GM18520 (cell line): ENCODE results near the gene LRRTM3.

Experiments used
- ATAC-seq: cut with Tn5 transposase; IDR thresholded peaks from one replicate; pipeline ENCODE4 v1.9.1; 2021; ENCODE audit not compliant: unreplicated experiment

Gene LRRTM3

DNA sequence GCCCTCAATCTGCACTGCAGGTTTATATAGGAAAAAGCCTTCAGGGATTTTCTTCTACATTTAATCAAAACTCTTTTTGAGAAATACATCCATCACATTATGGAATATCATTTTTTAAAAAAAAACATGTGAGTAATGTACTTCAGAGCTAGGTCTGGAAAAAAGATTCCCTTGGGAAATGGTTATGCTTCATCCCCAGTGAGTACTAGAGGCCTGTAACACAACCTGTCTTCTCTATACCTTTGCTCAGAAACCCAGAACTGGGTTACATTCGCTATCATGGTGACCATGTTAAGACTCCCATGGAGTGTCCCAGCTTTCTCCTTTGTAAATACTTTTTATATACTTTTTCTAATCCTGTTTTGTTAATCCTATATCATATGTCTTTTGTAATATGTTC is 186.9 kb downstream of the LRRTM3 start:
- ATAC-seq = no peak

DNA sequence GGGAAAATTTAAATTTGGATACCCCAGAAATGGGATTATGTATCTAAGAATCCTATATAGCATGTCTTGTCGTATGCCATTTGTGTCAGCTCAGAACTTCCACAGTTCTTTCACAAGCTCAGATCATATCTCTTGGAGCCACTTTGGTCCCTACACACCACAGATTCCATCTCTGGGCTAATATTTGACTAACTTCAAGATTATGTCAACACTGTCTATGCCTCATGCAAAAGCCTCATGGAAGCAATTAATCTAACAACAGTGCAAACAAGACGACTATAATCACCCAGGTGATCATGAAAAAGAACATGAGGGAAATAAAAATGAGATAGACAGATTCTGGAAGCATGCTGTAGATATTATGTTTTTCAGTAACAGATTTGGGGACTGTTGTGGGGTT is 189.1 kb downstream of the LRRTM3 start:
- ATAC-seq = no peak

DNA sequence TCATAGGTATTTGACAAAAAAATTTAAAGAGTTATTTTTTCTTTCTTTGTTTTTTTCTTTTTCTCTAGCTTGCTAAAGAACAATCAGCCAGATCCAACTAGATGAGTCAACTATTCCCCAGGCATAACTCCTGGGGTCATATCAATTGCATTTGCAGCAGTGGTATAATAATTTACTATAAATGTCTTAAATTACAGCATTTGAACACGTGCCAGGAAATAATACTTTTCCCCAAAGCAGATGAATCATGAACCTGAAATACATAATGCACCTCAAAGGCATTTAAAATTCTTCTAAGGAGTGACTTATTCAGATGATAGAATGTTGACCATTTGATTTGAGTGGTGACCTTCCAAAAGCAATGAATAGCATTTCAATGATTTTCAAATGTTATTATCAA is 190.1 kb downstream of the LRRTM3 start:
- ATAC-seq = no peak

DNA sequence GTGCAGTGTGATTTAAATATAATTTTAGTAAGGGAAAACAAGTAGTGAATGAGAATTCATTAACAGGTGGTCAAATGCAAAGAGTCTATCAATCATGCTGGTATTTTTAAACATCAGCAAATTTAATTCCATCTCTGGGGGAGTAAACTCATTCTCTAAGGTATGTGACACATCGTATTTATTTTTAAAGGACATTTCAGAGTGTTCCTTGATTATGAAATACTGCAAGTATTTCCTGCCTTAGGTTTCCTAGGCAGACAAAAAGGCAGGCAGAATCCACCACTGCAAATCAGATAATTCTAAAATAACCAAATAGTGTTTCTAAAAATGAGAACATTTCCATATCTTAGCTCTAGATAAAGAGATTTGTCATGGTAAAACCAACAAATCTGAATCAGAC is 193.8 kb downstream of the LRRTM3 start:
- ATAC-seq = no peak

DNA sequence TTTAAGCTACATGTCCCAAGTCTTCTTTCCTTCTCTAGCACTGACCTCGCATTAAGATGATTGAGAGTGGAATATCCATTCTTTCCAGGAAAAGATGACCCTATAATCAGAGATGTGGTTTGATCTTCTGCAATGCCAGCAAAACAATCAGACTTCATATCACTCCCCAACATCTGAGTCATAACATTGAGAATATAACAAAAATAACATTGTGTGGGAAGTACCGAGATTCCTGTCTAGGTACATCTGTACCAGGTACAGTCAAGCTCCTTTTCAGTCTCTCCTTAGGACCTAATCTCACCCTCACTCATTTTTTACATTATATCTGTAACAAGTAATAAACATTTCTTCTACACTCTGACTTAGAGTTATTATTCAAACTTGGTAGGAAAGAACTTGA is 201.6 kb downstream of the LRRTM3 start:
- no peak for ATAC-seq

DNA sequence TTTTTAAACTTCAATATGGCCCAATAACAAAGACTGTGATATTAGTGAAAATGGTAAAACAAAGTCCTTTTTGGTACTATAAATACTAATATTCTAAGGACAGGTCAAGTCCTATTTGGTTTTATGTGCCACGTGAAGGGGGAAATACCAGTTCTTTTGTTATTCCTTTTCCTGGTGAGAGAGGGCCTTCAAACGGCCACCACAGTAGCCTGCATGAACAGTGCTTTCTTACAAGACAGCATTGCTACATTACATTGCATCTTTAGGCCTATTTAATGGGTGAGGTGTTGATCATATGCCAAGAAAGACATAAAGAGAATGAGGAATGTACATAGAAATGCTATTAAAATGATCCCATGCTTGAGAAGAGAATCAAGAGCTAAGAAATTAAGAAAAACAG is 214.8 kb downstream of the LRRTM3 start:
- no peak for ATAC-seq

DNA sequence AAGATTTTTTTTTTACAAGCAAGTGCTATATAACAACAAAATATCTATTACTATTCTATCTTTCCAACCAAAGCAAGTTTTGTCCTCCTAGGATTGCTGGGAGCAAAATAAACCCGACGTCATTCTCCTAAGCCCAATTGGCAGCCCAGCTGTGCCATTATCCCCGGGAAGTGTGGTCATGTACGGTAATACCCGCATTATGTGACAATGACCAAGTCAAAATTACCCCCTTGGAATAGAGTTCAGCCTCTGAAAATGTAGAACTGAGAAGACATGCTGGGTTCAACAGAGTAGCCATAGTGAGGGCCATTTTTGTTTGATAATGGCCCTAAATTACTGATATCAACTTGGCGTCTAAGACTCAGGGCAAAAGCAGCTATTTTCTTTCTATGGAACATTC is 215.5 kb downstream of the LRRTM3 start:
- ATAC-seq = no peak

DNA sequence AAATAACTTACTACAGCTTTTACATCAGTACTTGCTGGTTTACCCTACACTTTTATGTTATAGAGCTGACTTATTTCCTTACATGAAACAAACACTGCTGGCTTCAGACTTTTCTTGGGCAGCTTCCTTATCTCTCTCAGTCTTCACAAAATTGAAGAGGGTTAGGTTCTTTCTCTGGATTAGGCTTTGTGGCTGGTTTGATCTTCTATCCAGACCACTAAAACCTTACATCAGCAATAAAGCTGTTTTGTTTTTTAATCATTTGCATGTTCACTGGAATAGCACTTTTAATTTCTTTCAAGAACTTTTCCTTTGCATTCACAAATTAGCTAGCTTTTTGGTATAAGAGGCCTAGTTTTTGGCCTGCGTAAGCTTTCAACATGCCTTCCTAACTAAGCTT is 218.7 kb downstream of the LRRTM3 start:
- ATAC-seq = no peak
